Right lobe of liver (tissue), 6 donors: Measurements from ENCODE around the gene LTC4S. TPM values are rescaled to one million over a fixed set of nuclear protein-coding genes. Genes with fewer than 3 reads are reported as not detected.

Source experiments
- ATAC-seq, 4 donors: fragments of 200-7000 bp; cut with Tn5 transposase; one replicate each; pipeline ENCODE4 v1.9.1; 2020; ENCODE audit warnings: mild to moderate bottlenecking in 4 of 4, moderate library complexity in 4 of 4
- DNase-seq, 3 donors: peaks; one replicate each; pipeline ENCODE4 v3.0.0-alpha.2; 2020
- H3K27ac ChIP-seq, 3 donors: fragments of 200-600 bp; one replicate each; pipeline ENCODE4 v1.8.0; 2022
- H3K27me3 ChIP-seq, 2 donors: fragments of 200-600 bp; one replicate each; pipeline ENCODE4 v1.8.0; 2022
- H3K36me3 ChIP-seq, 4 donors: fragments of 200-600 bp; sonication (generic) in 1 of 4; one replicate each; pipeline versions ENCODE4 v1.5.1 to v1.8.0; 2017 to 2022; ENCODE audit warnings: control low read depth in 1 of 4
- H3K4me1 ChIP-seq, 4 donors: fragments of 200-600 bp; sonication (generic) in 1 of 4; one replicate each; pipeline versions ENCODE4 v1.5.1 to v1.8.0; 2017 to 2022; ENCODE audit warnings: control low read depth in 1 of 4
- H3K4me3 ChIP-seq, 3 donors: fragments of 200-600 bp; one replicate each; pipeline ENCODE4 v1.8.0; 2022
- H3K9me3 ChIP-seq, 4 donors: fragments of 200-600 bp; sonication (generic) in 1 of 4; one replicate each; pipeline versions ENCODE4 v1.5.1 to v1.8.0; 2017 to 2022; ENCODE audit warnings: control low read depth in 1 of 4
- CTCF ChIP-seq, 4 donors: fragments of 200-600 bp in 3 of 4; fragments of 450-650 bp in 1 of 4; IDR thresholded peaks; one replicate each; pipeline versions ENCODE4 v1.5.1 to v1.8.0; 2016 to 2022; ENCODE audit warnings: antibody characterized with exemption in 4 of 4, mild to moderate bottlenecking in 2 of 4
- POLR2A ChIP-seq: fragments of 450-650 bp; IDR thresholded peaks from one replicate; pipeline ENCODE4 v1.6.1; 2017; ENCODE audit warnings: antibody characterized with exemption, mild to moderate bottlenecking
- WGBS: methylation state at CpG from one replicate; pipeline ENCODE4 v1.1.6; 2018; ENCODE audit warnings: low coverage, low lambda C conversion rate; ENCODE audit not compliant: insufficient coverage; ENCODE audit errors: missing lambda C conversion rate; 5-methylcytosine and 5-hydroxymethylcytosine counted together
- intact Hi-C, 2 donors: fragments of 100-400 bp; cut with DNase I; formaldehyde crosslinking; loops; one replicate each; pipeline versions ENCODE4 v1.11.2 to v1.14.1; 2022
- total RNA-seq, 6 experiments: library from RNA; depleted of rRNA in 2 of 6; stranded (reverse); fragments of >200 nt in 2 of 6; fragmentation: NEBNext Ultra II Directional in 3 of 6; extraction: Animal tissue kit (Norgen Biotek cat#: 25700) in 3 of 6; gene quantifications; one replicate each; pipeline versions ENCODE4 v1.1.0 to v1.2.4, GENCODE V29; 2016 to 2023
- donor health status: DM: no; HTN: yes; CAD: no.
- donor health status: DM: no; HTN: no; CAD: no.
- donor health status: DM: no; HTN: no; CAD: no.
- donor health status: DM: no; HTN: yes; CAD: no.
- donor health status: DM: no; HTN: yes; CAD: no.

LTC4S gene
- total RNA-seq, 6 experiments from 2014 or later: 0.73 to 1.7 (median 1.4) TPM; not detected in 1

- H3K36me3 ChIP-seq: peaks cover 0 to 76% (median 22%) of the 10 kb centered on the region in 4 donors
Observed at GRCh38 chr5:179773686-179774040, 20.1 kb upstream of the LTC4S start.

GRCh38 chr5:179774442-179774841 lies 19.3 kb upstream of the LTC4S start:
- no peaks in the 10 kb centered on the region for H3K9me3 ChIP-seq
- H3K27me3 ChIP-seq: no peaks in the 10 kb centered on the region
- H3K4me1 ChIP-seq: no peaks in the 10 kb centered on the region
- no peak overlapping the region for H3K27ac ChIP-seq
- DNase-seq (no peak), ATAC-seq (peak in 2 of 4 donors; percentile 7 to 10)
- H3K36me3 ChIP-seq: peaks cover 0 to 68% (median 19%) of the 10 kb centered on the region in 4 donors
- intact Hi-C loops: no loop called here
- 100% methylated on average over 1 of the region's 12 CpGs for WGBS
- TF ChIP-seq POLR2A (no peak), CTCF (IDR thresholded peaks at IDR 0.05) (no peak)
- no peak overlapping the region for H3K4me3 ChIP-seq

More at GRCh38 chr5:179773686-179774040, 20.1 kb upstream of the LTC4S start:
- no peak for DNase-seq
- no peaks in the 10 kb centered on the region for H3K4me1 ChIP-seq
- no peaks in the 10 kb centered on the region for H3K9me3 ChIP-seq
- no peak for TF ChIP-seq POLR2A
- TF ChIP-seq CTCF (IDR thresholded peaks at IDR 0.05): no peak
- intact Hi-C loops: no loop called here
- no peak overlapping the region for H3K4me3 ChIP-seq
- WGBS: 98% methylated on average over 7 of the region's 9 CpGs
- H3K27ac ChIP-seq: no peak overlapping the region
- H3K27me3 ChIP-seq: no peaks in the 10 kb centered on the region
- no peak for ATAC-seq

GRCh38 chr5:179776411-179776938 lies 17.3 kb upstream of the LTC4S start:
- no peaks in the 10 kb centered on the region for H3K9me3 ChIP-seq
- no peak overlapping the region for H3K4me3 ChIP-seq
- peaks cover 0 to 52% (median 13%) of the 10 kb centered on the region in 4 donors for H3K36me3 ChIP-seq
- intact Hi-C loops: no loop called here
- no peaks in the 10 kb centered on the region for H3K4me1 ChIP-seq
- no peaks in the 10 kb centered on the region for H3K27me3 ChIP-seq
- 88% methylated on average over 8 of the region's 11 CpGs for WGBS
- ATAC-seq: peak in 1 of 4 donors; percentile 21
- H3K27ac ChIP-seq: no peak overlapping the region
- TF ChIP-seq CTCF (IDR thresholded peaks at IDR 0.05): no peak
- no peak for TF ChIP-seq POLR2A
- DNase-seq: no peak

GRCh38 chr5:179777456-179777855 lies 16.3 kb upstream of the LTC4S start:
- ATAC-seq: no peak

More at GRCh38 chr5:179777456-179777855, 16.3 kb upstream of the LTC4S start:
- Histone ChIP-seq H3K27ac (no peak overlapping the region), H3K27me3 (no peaks in the 10 kb centered on the region), H3K9me3 (no peaks in the 10 kb centered on the region), H3K4me3 (no peak overlapping the region), H3K36me3 (peaks cover 0 to 42% (median 6%) of the 10 kb centered on the region in 4 donors), H3K4me1 (no peaks in the 10 kb centered on the region)
- TF ChIP-seq POLR2A (no peak), CTCF (IDR thresholded peaks at IDR 0.05) (no peak)
- DNase-seq: no peak
- intact Hi-C loops: no loop called here
- 87% methylated on average over 7 of the region's 10 CpGs for WGBS
